Neutrophil (primary cell): ENCODE data around the gene TMEM147.

ENCODE experiments used
- H3K27ac ChIP-seq: fragments of 200-600 bp; sonication (generic); 2 replicates; pipeline ENCODE4 v1.5.1; 2016; ENCODE audit warnings: mild to moderate bottlenecking, moderate library complexity
- H3K27me3 ChIP-seq: fragments of 200-600 bp; sonication (generic); 2 replicates; pipeline ENCODE4 v1.6.0; 2016; ENCODE audit warnings: mild to moderate bottlenecking
- H3K36me3 ChIP-seq: fragments of 200-600 bp; sonication (generic); 2 replicates; pipeline ENCODE4 v1.5.1; 2017
- H3K4me1 ChIP-seq, 2 experiments: fragments of 200-600 bp in 1 of 2; sonication (generic) in 1 of 2; 1 replicate in 1 of 2; 2 replicates in 1 of 2; pipeline versions ENCODE4 v1.5.1 to v1.6.1; 2013 to 2016; ENCODE audit warnings: low read depth in 1 of 2, low read length in 1 of 2, mild to moderate bottlenecking in 1 of 2, moderate library complexity in 1 of 2; ENCODE audit not compliant: control insufficient read depth in 1 of 2, insufficient read depth in 1 of 2
- H3K4me3 ChIP-seq, 2 experiments: fragments of 200-600 bp in 1 of 2; sonication (generic) in 1 of 2; 1 replicate in 1 of 2; 2 replicates in 1 of 2; pipeline ENCODE4 v1.5.1; 2013 to 2016; ENCODE audit warnings: low read depth in 1 of 2, low read length in 1 of 2, mild to moderate bottlenecking in 1 of 2, moderate library complexity in 1 of 2
- H3K9me3 ChIP-seq: fragments of 200-600 bp; sonication (generic); 2 replicates; pipeline ENCODE4 v1.5.1; 2016
- CTCF ChIP-seq: fragments of 200-600 bp; sonication (generic); IDR thresholded peaks from 2 replicates; pipeline ENCODE4 v1.5.1; 2016; ENCODE audit warnings: antibody characterized with exemption

Gene TMEM147

GRCh38 chr19:35509018-35509652, 36.3 kb upstream of the TMEM147 start:
- H3K27me3 ChIP-seq, result peaks cover 93% of the 10 kb centered on the region
- no peaks in the 10 kb centered on the region for H3K9me3 ChIP-seq
- peaks cover 0 to 5% of the 10 kb centered on the region in 2 experiments for H3K4me1 ChIP-seq
- H3K4me3 ChIP-seq, result no peak overlapping the region
- H3K36me3 ChIP-seq, result no peaks in the 10 kb centered on the region
- H3K27ac ChIP-seq, result no peak overlapping the region
- TF ChIP-seq CTCF, result no peak

- no peak overlapping the region for H3K4me3 ChIP-seq
Observed at GRCh38 chr19:35509861-35510625, 35.4 kb upstream of the TMEM147 start.

GRCh38 chr19:35510626-35510964, 34.8 kb upstream of the TMEM147 start:
- H3K27me3 ChIP-seq, result peaks cover 94% of the 10 kb centered on the region
- no peak overlapping the region for H3K4me3 ChIP-seq
- H3K4me1 ChIP-seq, result peaks cover 0 to 5% of the 10 kb centered on the region in 2 experiments
- no peaks in the 10 kb centered on the region for H3K9me3 ChIP-seq
- no peak for TF ChIP-seq CTCF
- H3K27ac ChIP-seq, result no peak overlapping the region
- no peaks in the 10 kb centered on the region for H3K36me3 ChIP-seq

More at GRCh38 chr19:35509861-35510625, 35.4 kb upstream of the TMEM147 start:
- TF ChIP-seq CTCF, result peak; percentile 82
- Histone ChIP-seq H3K27me3 (peaks cover 99% of the 10 kb centered on the region), H3K4me1 (peaks cover 0 to 5% of the 10 kb centered on the region in 2 experiments), H3K9me3 (no peaks in the 10 kb centered on the region), H3K36me3 (no peaks in the 10 kb centered on the region), H3K27ac (no peak overlapping the region)

GRCh38 chr19:35511337-35511736, 34.1 kb upstream of the TMEM147 start:
- Histone ChIP-seq H3K36me3 (no peaks in the 10 kb centered on the region), H3K27me3 (peaks cover 86% of the 10 kb centered on the region), H3K9me3 (no peaks in the 10 kb centered on the region), H3K4me3 (no peak overlapping the region), H3K4me1 (peaks cover 0 to 5% of the 10 kb centered on the region in 2 experiments), H3K27ac (no peak overlapping the region)
- TF ChIP-seq CTCF, result no peak

GRCh38 chr19:35512831-35513627, 32.4 kb upstream of the TMEM147 start:
- H3K4me1 ChIP-seq, result peaks cover 0 to 5% of the 10 kb centered on the region in 2 experiments
- H3K27me3 ChIP-seq, result peaks cover 70% of the 10 kb centered on the region
- TF ChIP-seq CTCF, result no peak

More at GRCh38 chr19:35512831-35513627, 32.4 kb upstream of the TMEM147 start:
- Histone ChIP-seq H3K27ac (no peak overlapping the region), H3K36me3 (no peaks in the 10 kb centered on the region), H3K4me3 (no peak overlapping the region), H3K9me3 (no peaks in the 10 kb centered on the region)
